Ovary (tissue), 9 donors: ENCODE data around the gene SMARCA5. TPM values are rescaled to one million over a fixed set of nuclear protein-coding genes. Genes with fewer than 3 reads are reported as not detected.

ENCODE experiments used
- DNase-seq, 5 donors: peaks; one replicate each; pipeline ENCODE4 v3.0.0-alpha.2; 2019 to 2020
- H3K27ac ChIP-seq, 2 donors: fragments of 200-600 bp; one replicate each; pipeline versions ENCODE4 v1.5.1 to v1.8.0; 2019 to 2022
- H3K27me3 ChIP-seq: fragments of 200-600 bp; one replicate; pipeline ENCODE4 v1.8.0; 2022
- H3K36me3 ChIP-seq: fragments of 200-600 bp; sonication (generic); one replicate; pipeline ENCODE4 v1.5.1; 2019
- H3K4me1 ChIP-seq: one replicate; pipeline ENCODE4 v1.8.1; 2013; ENCODE audit warnings: mild to moderate bottlenecking, moderate library complexity; ENCODE audit not compliant: insufficient read depth
- H3K4me3 ChIP-seq: fragments of 200-600 bp; sonication (generic); one replicate; pipeline ENCODE4 v1.5.1; 2017
- H3K9me3 ChIP-seq, 2 donors: fragments of 200-600 bp in 1 of 2; sonication (generic) in 1 of 2; one replicate each; pipeline versions ENCODE4 v1.5.1 to v1.8.1; 2013 to 2019; ENCODE audit warnings: mild to moderate bottlenecking in 1 of 2, moderate library complexity in 1 of 2
- EP300 ChIP-seq: sonication (generic); formaldehyde crosslinking; IDR thresholded peaks from one replicate; pipeline ENCODE4 v1.6.1; 2017; ENCODE audit warnings: antibody characterized with exemption
- POLR2A ChIP-seq: fragments of 450-650 bp; IDR thresholded peaks from one replicate; pipeline ENCODE4 v1.6.1; 2017; ENCODE audit warnings: antibody characterized with exemption, mild to moderate bottlenecking, moderate library complexity
- WGBS, 3 donors: extraction: QIAGEN DNeasy Blood & Tissue Kit in 1 of 3; methylation state at CpG; one replicate each; pipeline versions ENCODE4 v1.1.5 to v1.1.7; 2013 to 2017; 5-methylcytosine and 5-hydroxymethylcytosine counted together
- intact Hi-C, 4 donors: fragments of 100-400 bp; cut with DNase I; formaldehyde crosslinking; loops; one replicate each; pipeline versions ENCODE4 v1.11.0 to v1.15.1; 2022 to 2023
- polyA plus RNA-seq, 2 donors: library from polyadenylated mRNA; stranded (reverse); fragments of 200-250 nt in 1 of 2; fragments of 350-450 nt in 1 of 2; fragmentation: Illumina TruSeq in 1 of 2; extraction: RNeasy Lipid Tissue Mini Kit (QIAGEN cat#74804) in 1 of 2; gene quantifications; one replicate each; pipeline ENCODE4 v1.2.3, GENCODE V29; 2013 to 2014
- total RNA-seq, 7 donors: library from RNA; depleted of rRNA in 2 of 7; stranded (reverse); fragments of >200 nt in 2 of 7; fragmentation: NEBNext Ultra II Directional in 3 of 7; extraction: Animal tissue kit (Norgen Biotek cat#: 25700) in 3 of 7; gene quantifications; one replicate each; pipeline versions ENCODE4 v1.1.0 to v1.2.4, GENCODE V29; 2016 to 2023
- TF ChIP-seq, protein P1 (sequence below), 3 donors: fragments of 450-650 bp in 2 of 3; fragments of 200-600 bp in 1 of 3; IDR thresholded peaks; one replicate each; pipeline versions ENCODE4 v1.5.1 to v1.8.0; 2016 to 2022; ENCODE audit warnings: antibody characterized with exemption in 3 of 3, mild to moderate bottlenecking in 1 of 3
- donor health status: DM: no; HTN: no; CAD: no; lungs with moderate emphysema.
- donor health status: DM: no; HTN: no; CAD: no.
- donor health status: Bipolar disorder and iron deficiency.
- donor health status: DM: yes; HTN: yes; CAD: no.
- donor health status: DM: no; HTN: no; CAD: no.
- donor health status: DM: yes; HTN: yes; CAD: no.

The SMARCA5 gene
- total and polyA plus RNA-seq, 9 donors, result 21.2 to 55.1 (median 40.2) TPM

DNA sequence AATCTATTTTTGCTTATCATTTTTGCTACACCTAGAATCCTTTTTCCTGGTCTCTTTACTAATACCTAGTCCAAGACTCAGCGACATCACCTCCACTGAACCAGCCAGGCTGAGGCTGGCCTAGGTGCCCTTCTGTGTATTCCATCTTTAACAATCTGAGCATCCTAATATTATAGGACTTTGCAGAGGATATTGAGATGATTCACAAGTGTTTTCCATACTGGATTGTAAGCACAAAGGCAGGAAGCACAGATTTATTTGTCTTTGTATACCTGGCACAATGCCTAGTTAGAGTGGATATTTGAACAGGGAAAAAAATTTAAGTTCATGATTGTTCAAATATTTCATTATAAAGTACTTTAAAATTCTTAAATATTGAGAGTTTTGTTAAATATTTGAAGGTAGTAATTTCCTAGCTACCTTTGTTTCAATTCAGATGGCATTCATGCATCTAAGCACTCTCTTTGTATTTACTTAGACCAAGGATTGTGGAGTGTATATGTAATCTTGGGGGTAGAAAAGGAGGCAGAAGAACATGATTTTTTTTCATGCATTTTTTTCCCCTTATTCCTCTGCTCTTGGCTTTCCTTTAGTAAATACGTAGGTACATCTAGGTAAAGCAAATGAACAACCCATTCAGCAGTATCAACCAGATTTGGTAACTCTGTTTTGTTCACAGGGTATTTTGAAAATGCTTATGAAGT is 18.4 kb downstream of the SMARCA5 start:
- intact Hi-C loops, result no loop called here
- no peak overlapping the region for H3K4me3 ChIP-seq
- no peaks in the 10 kb centered on the region for H3K4me1 ChIP-seq
- WGBS, 3 donors, result 91 to 92% (median 91%) methylated on average over 2 of the region's 2 CpGs
- H3K9me3 ChIP-seq, result no peaks in the 10 kb centered on the region
- no peaks in the 10 kb centered on the region for H3K36me3 ChIP-seq
- no peak overlapping the region for H3K27ac ChIP-seq
- TF ChIP-seq EP300, result no peak
- TF ChIP-seq, protein P1, sequence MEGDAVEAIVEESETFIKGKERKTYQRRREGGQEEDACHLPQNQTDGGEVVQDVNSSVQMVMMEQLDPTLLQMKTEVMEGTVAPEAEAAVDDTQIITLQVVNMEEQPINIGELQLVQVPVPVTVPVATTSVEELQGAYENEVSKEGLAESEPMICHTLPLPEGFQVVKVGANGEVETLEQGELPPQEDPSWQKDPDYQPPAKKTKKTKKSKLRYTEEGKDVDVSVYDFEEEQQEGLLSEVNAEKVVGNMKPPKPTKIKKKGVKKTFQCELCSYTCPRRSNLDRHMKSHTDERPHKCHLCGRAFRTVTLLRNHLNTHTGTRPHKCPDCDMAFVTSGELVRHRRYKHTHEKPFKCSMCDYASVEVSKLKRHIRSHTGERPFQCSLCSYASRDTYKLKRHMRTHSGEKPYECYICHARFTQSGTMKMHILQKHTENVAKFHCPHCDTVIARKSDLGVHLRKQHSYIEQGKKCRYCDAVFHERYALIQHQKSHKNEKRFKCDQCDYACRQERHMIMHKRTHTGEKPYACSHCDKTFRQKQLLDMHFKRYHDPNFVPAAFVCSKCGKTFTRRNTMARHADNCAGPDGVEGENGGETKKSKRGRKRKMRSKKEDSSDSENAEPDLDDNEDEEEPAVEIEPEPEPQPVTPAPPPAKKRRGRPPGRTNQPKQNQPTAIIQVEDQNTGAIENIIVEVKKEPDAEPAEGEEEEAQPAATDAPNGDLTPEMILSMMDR (IDR thresholded peaks at IDR 0.05), result no peak
- no peak for TF ChIP-seq POLR2A
- DNase-seq, result no peak
- H3K27me3 ChIP-seq, result no peaks in the 10 kb centered on the region

DNA sequence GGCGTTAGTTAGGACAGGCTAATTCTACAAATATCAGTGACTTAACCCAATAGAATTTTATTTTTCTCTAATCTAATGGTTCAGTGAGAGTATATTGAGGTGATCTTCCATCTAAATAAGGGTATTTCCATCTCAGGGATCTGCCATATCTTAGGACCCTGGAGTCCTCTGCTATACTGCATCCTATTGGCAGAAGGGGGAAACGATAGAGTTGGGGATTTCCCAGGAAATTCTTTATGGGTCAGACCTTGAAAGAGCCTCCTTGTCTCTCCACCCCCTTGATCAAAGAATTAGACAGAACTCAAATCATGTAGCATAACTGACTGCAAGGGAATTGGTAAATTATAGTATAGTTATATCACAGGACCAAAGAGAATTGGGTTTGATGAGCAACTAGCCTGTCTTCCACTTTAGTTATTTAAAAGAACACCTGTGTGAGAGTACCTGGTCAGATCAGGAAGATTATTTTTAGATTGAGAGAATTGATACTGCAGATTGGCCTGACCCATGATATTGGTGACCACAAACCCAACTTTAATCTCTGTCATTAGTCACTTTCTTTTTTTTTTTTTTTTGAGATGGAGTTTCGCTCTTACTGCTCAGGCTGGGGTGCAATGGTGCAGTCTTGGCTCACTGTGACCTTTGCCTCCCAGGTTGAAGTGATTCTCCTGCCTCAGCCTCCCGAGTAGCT is 25.6 kb downstream of the SMARCA5 start:
- Histone ChIP-seq H3K9me3 (no peaks in the 10 kb centered on the region), H3K4me1 (no peaks in the 10 kb centered on the region), H3K36me3 (no peaks in the 10 kb centered on the region), H3K4me3 (no peak overlapping the region), H3K27ac (no peak overlapping the region), H3K27me3 (no peaks in the 10 kb centered on the region)
- WGBS, 3 donors, result 92 to 94% (median 92%) methylated on average over 4 of the region's 4 CpGs
- TF ChIP-seq POLR2A (no peak), EP300 (no peak)
- TF ChIP-seq, protein P1 (IDR thresholded peaks at IDR 0.05), result no peak
- intact Hi-C loops, result no loop called here
- DNase-seq, result no peak

- TF ChIP-seq, protein P1 (IDR thresholded peaks at IDR 0.05), result no peak
- TF ChIP-seq POLR2A, result no peak
- TF ChIP-seq EP300, result no peak
- H3K4me1 ChIP-seq, result no peaks in the 10 kb centered on the region
- H3K4me3 ChIP-seq, result no peak overlapping the region
- no peaks in the 10 kb centered on the region for H3K9me3 ChIP-seq
- no peak overlapping the region for H3K27ac ChIP-seq
- intact Hi-C loops, result no loop called here
- WGBS, 3 donors, result 96 to 100% (median 99%) methylated on average over 3 of the region's 3 CpGs
- no peaks in the 10 kb centered on the region for H3K27me3 ChIP-seq
- H3K36me3 ChIP-seq, result no peaks in the 10 kb centered on the region
- DNase-seq, result no peak
Observed at GRCh38 chr4:143539670-143540023, 26.1 kb downstream of the SMARCA5 start.

GRCh38 chr4:143549928-143550327 is 36.4 kb downstream of the SMARCA5 start:
- intact Hi-C loops, result no loop called here
- Histone ChIP-seq H3K36me3 (no peaks in the 10 kb centered on the region), H3K27me3 (no peaks in the 10 kb centered on the region), H3K27ac (no peak overlapping the region), H3K4me3 (no peak overlapping the region), H3K4me1 (no peaks in the 10 kb centered on the region), H3K9me3 (no peaks in the 10 kb centered on the region)
- no peak for TF ChIP-seq EP300
- no peak for TF ChIP-seq POLR2A
- TF ChIP-seq, protein P1 (IDR thresholded peaks at IDR 0.05), result no peak
- DNase-seq, result no peak
- 85 to 92% (median 91%) methylated on average over 2 of the region's 2 CpGs for WGBS, 3 donors
